Heart right ventricle (tissue), 16 donors: Measurements from ENCODE around the gene RECQL5. TPM values are rescaled to one million over a fixed set of nuclear protein-coding genes. Genes with fewer than 3 reads are reported as not detected.

Source experiments
- ATAC-seq, 8 donors: fragments of 200-7000 bp; cut with Tn5 transposase; one replicate each; pipeline ENCODE4 v1.9.1; 2020; ENCODE audit warnings: mild to moderate bottlenecking in 8 of 8, moderate library complexity in 8 of 8, moderate number of reproducible peaks in 1 of 8
- DNase-seq, 2 donors: peaks; one replicate each; pipeline ENCODE4 v3.0.0-alpha.2; 2020
- H3K27ac ChIP-seq, 10 donors: fragments of 200-600 bp; sonication (generic) in 2 of 10; one replicate each; pipeline versions ENCODE4 v1.5.0 to v1.8.0; 2020 to 2022; ENCODE audit warnings: mild to moderate bottlenecking in 3 of 10
- H3K27me3 ChIP-seq, 7 donors: fragments of 200-600 bp; one replicate each; pipeline ENCODE4 v1.8.0; 2021 to 2022; ENCODE audit warnings: mild to moderate bottlenecking in 2 of 7
- H3K36me3 ChIP-seq, 9 donors: fragments of 200-600 bp; sonication (generic) in 1 of 9; one replicate each; pipeline versions ENCODE4 v1.5.0 to v1.8.0; 2020 to 2022; ENCODE audit warnings: mild to moderate bottlenecking in 2 of 9
- H3K4me1 ChIP-seq, 9 donors: fragments of 200-600 bp; sonication (generic) in 1 of 9; one replicate each; pipeline versions ENCODE4 v1.5.0 to v1.8.0; 2020 to 2022; ENCODE audit warnings: mild to moderate bottlenecking in 4 of 9
- H3K4me3 ChIP-seq, 10 donors: fragments of 200-600 bp; sonication (generic) in 2 of 10; one replicate each; pipeline versions ENCODE4 v1.5.0 to v1.8.0; 2020 to 2022; ENCODE audit warnings: mild to moderate bottlenecking in 7 of 10, moderate library complexity in 2 of 10
- H3K9me3 ChIP-seq, 11 donors: fragments of 200-600 bp in 10 of 11; sonication (generic) in 2 of 11; one replicate each; pipeline versions ENCODE4 v1.5.0 to v1.8.0; 2013 to 2022; ENCODE audit warnings: mild to moderate bottlenecking in 2 of 11, control low read depth in 1 of 11, moderate library complexity in 1 of 11
- WGBS, 2 donors: extraction: QIAGEN DNeasy Blood & Tissue Kit; methylation state at CpG; one replicate each; pipeline ENCODE4 v1.1.7; 2013; ENCODE audit warnings: inconsistent platforms in 1 of 2; 5-methylcytosine and 5-hydroxymethylcytosine counted together
- intact Hi-C, 10 donors: fragments of 100-400 bp; cut with DNase I; formaldehyde crosslinking; loops; one replicate each; pipeline versions ENCODE4 v1.11.1 to v1.14.2; 2022
- polyA plus RNA-seq, 2 donors: library from polyadenylated mRNA; stranded (reverse); fragments of 200-250 nt; gene quantifications; one replicate each; pipeline ENCODE4 v1.2.3, GENCODE V29; 2013
- total RNA-seq, 10 donors: library from RNA; stranded (reverse); fragmentation: NEBNext Ultra II Directional in 3 of 10; extraction: Animal tissue kit (Norgen Biotek cat#: 25700) in 3 of 10; gene quantifications; one replicate each; pipeline versions ENCODE4 v1.2.1 to v1.2.4, GENCODE V29; 2021 to 2023
- TF ChIP-seq, protein P1 (sequence below), 9 donors: fragments of 200-600 bp; sonication (generic) in 2 of 9; IDR thresholded peaks; one replicate each; pipeline versions ENCODE4 v1.5.0 to v1.8.0; 2021 to 2022; ENCODE audit warnings: antibody characterized with exemption in 9 of 9, mild to moderate bottlenecking in 5 of 9, moderate library complexity in 1 of 9
- donor health status: Arrhythmogenic right ventricular cardiomyopathy.
- donor health status: ischemic (EF 13 %, LVEDD 7.1; RV severe dilation, severe dysfunction).
- donor health status: healthy with polysubstance abuse.
- donor health status: DM: no; HTN: yes; CAD: no.
- donor health status: DM: no; HTN: no; CAD: no.
- donor health status: ischemic (EF 25% LVEDD 6.9; RV normal size, moderate dysfunction).
- donor health status: ischemic (EF 25% LVEDD 5.7; RV mildly dilated, moderate dysfunction).
- donor health status: healthy.
- donor health status: DM: yes; HTN: yes; CAD: no.
- donor health status: Ischemic cardiomyopathy.
- donor health status: ischemic (EF 35%, LVEDD 5.7; RV mildly dilated, moderate dysfunction).
- donor health status: nonischemic (EF 11% LVEDD 7.7; RV severe dilation, severe dysfunction).
- donor health status: DM: yes; HTN: yes; CAD: no.
- donor health status: PGD.
- donor health status: ischemic (EF 29% LVEDD 5.4; RV normal size, mild dysfunction).
- donor health status: nonischemic (EF 23%, LVEDD 6.1; RV moderate dilation, normal function).

Gene RECQL5
- total and polyA plus RNA-seq, 12 donors, result 6.3 to 32.1 (median 10.7) TPM

DNA sequence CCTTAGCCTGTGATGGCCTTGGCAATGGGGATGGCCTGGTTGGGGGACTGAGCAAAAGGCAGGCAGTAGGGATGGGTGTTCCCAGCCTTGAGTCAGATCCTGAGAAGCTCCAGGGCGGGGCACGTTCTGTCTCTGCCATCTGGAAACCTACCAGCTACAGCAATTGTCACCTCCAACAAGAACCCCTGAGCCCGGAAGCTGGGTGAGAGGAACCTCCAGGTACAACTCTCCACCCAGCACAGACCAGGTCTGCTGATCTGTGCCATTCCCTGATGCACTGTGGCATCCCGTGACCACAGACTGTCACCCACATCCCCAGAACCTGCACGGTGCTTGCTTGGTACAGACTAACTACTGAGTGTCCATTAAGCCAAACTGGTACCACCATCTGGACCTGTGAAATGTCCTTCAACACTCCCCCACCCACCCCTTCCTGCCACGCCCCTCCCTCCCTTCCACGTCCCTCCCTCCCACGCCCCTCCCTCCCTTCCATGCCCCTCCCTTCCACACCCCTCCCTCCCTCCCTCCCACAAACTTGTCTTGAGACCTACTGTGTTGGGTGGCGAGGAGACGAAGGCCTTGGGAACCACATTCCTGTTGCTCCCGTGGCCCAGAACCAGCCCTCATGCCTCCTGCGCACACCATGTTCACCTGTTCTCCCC lies 62.8 kb downstream of the RECQL5 start:
- Histone ChIP-seq H3K4me3 (no peak overlapping the region), H3K27me3 (no peaks in the 10 kb centered on the region), H3K27ac (no peak overlapping the region), H3K36me3 (peaks cover 0 to 47% (median 0%) of the 10 kb centered on the region in 9 donors), H3K4me1 (peaks cover 0 to 6% (median 0%) of the 10 kb centered on the region in 9 donors), H3K9me3 (no peaks in the 10 kb centered on the region)
- ATAC-seq, result peak in 3 of 8 donors; percentile 12 to 44 (median 36)
- WGBS, 2 donors, result 75 to 79% methylated on average over 12 of the region's 12 CpGs
- TF ChIP-seq, protein P1, sequence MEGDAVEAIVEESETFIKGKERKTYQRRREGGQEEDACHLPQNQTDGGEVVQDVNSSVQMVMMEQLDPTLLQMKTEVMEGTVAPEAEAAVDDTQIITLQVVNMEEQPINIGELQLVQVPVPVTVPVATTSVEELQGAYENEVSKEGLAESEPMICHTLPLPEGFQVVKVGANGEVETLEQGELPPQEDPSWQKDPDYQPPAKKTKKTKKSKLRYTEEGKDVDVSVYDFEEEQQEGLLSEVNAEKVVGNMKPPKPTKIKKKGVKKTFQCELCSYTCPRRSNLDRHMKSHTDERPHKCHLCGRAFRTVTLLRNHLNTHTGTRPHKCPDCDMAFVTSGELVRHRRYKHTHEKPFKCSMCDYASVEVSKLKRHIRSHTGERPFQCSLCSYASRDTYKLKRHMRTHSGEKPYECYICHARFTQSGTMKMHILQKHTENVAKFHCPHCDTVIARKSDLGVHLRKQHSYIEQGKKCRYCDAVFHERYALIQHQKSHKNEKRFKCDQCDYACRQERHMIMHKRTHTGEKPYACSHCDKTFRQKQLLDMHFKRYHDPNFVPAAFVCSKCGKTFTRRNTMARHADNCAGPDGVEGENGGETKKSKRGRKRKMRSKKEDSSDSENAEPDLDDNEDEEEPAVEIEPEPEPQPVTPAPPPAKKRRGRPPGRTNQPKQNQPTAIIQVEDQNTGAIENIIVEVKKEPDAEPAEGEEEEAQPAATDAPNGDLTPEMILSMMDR (IDR thresholded peaks at IDR 0.05), result no peak
- intact Hi-C loops, result no loop called here
- no peak for DNase-seq

DNA sequence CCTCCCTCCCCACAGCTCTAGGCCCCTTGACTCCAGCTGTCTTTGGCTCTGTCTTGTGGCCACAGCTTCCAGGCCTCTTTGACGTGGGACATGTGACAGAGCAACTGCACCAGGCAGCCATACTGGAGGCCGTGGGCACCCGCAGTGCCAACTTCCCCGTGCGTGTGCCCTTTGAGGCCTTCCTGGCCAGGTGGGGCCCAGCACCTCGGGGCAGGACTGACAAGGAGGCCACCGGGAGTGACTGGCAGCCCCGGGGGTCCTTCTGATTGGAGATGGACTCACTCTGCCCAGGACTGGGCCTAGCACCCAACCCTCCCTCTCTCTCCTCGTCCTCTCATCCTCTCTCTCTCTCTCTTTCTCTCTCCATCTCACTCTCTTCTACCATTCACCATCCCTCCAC lies 63.8 kb downstream of the RECQL5 start:
- DNase-seq, result no peak
- H3K27ac ChIP-seq, result no peak overlapping the region
- peaks cover 0 to 38% (median 0%) of the 10 kb centered on the region in 9 donors for H3K36me3 ChIP-seq
- ATAC-seq, result peak in 1 of 8 donors; percentile 10
- 90% methylated on average over 8 to 9 of the region's 9 CpGs for WGBS, 2 donors
- TF ChIP-seq, protein P1 (IDR thresholded peaks at IDR 0.05), result no peak
- H3K4me3 ChIP-seq, result no peak overlapping the region
- H3K9me3 ChIP-seq, result no peaks in the 10 kb centered on the region
- peaks cover 0 to 6% (median 0%) of the 10 kb centered on the region in 9 donors for H3K4me1 ChIP-seq
- intact Hi-C loops, result no loop called here
- no peaks in the 10 kb centered on the region for H3K27me3 ChIP-seq

DNA sequence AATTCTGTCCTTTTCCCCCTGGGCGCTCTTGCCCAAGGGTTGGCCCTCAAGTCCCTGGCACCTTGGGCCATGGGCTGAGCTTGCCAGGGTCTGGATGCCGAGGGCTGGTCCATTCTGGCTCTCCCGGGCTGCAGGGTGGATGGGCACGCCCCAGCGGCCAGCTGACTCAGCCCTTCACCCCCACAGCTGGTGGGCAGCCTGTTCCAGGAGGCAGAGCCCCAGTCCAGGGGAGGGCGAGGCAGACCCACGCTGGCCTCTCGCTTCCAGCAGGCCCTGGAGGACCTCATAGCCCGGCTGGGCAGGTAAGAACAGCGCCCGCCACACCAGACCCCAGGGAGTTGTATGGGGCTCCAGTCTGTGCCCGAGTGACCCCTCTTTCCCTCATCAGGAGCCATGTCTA lies 64.3 kb downstream of the RECQL5 start:
- Histone ChIP-seq H3K4me1 (peaks cover 0 to 6% (median 0%) of the 10 kb centered on the region in 9 donors), H3K9me3 (no peaks in the 10 kb centered on the region), H3K27ac (no peak overlapping the region), H3K27me3 (no peaks in the 10 kb centered on the region), H3K36me3 (peaks cover 0 to 34% (median 0%) of the 10 kb centered on the region in 9 donors), H3K4me3 (no peak overlapping the region)
- TF ChIP-seq, protein P1 (IDR thresholded peaks at IDR 0.05), result no peak
- DNase-seq (no peak), ATAC-seq (peak in 4 of 8 donors; percentile 17 to 39 (median 19))
- 92 to 93% methylated on average over 8 to 12 of the region's 12 CpGs for WGBS, 2 donors
- intact Hi-C loops, result no loop called here

DNA sequence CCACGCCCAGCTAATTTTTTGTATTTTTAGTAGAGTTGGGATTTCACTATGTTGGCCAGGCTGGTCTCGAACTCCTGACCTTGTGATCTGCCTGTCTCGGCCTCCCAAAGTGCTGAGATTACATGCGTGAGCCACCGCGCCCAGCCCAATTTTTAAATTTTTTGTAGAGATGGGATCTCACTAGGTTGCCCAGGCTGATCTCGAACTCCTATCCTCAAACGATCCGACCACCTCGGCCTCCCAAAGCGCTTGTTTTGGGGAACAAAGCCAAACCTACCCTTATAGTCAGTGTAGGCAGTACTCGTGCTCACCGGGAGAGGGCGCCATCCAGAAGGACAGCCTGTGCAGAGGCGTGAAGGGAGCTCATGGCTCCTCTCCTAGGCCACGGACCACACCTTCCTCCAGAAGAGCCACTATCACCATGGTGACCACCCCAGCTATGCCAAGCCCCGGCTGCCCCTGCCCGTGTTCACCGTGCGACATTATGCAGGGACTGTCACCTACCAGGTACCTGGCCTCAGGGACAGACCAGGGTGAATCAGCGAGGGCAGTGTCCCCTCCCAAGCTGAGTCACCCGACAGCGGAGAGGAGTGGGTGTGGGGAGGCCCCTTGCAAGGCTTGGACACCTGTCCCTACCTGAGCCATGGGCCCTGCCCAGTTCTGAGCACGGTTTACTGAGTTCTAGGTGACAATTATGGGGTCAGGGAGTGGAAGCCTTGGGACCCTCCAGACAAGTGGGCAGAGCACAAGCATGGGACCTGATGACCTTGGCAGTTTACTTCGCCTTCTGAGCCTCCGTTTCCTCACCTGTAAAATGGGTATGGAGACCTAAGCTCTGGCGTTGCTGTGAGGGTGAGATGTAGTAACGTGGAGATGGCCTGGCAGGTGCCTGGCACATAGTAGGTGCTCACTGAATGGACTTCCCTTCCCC lies 65.6 kb downstream of the RECQL5 start:
- WGBS, 2 donors, result 72 to 75% methylated on average over 28 of the region's 28 CpGs
- intact Hi-C loops, result no loop called here
- Histone ChIP-seq H3K27ac (no peak overlapping the region), H3K9me3 (no peaks in the 10 kb centered on the region), H3K4me1 (peaks cover 0 to 6% (median 0%) of the 10 kb centered on the region in 9 donors), H3K36me3 (peaks cover 0 to 34% (median 0%) of the 10 kb centered on the region in 9 donors), H3K4me3 (no peak overlapping the region), H3K27me3 (no peaks in the 10 kb centered on the region)
- TF ChIP-seq, protein P1 (IDR thresholded peaks at IDR 0.05), result peak; percentile 54 to 74 (median 66)
- DNase-seq (peak in 1 of 2 donors; percentile 54), ATAC-seq (peak in 6 of 8 donors; percentile 34 to 61 (median 48))
